Rectal smooth muscle tissue (tissue), 1 donor: Measurements from ENCODE around the gene UQCRC1.

Experiments
- H3K27ac ChIP-seq: one replicate; pipeline ENCODE4 v1.7.0; 2013; ENCODE audit warnings: low read depth, low read length, inconsistent platforms
- H3K27me3 ChIP-seq: one replicate; pipeline ENCODE4 v1.7.0; 2013; ENCODE audit warnings: low read length; ENCODE audit not compliant: control insufficient read depth, insufficient read depth
- H3K36me3 ChIP-seq: one replicate; pipeline ENCODE4 v1.7.0; 2013; ENCODE audit warnings: low read length; ENCODE audit not compliant: control insufficient read depth, insufficient read depth
- H3K4me1 ChIP-seq: one replicate; pipeline ENCODE4 v1.7.0; 2013; ENCODE audit warnings: low read length; ENCODE audit not compliant: control insufficient read depth, insufficient read depth
- H3K4me3 ChIP-seq: one replicate; pipeline ENCODE4 v1.7.0; 2013; ENCODE audit warnings: low read length
- H3K9ac ChIP-seq: one replicate; pipeline ENCODE4 v1.7.0; 2013; ENCODE audit warnings: low read length

Gene UQCRC1

GRCh38 chr3:48601622-48601994 lies 7.8 kb downstream of the UQCRC1 start:
- Histone ChIP-seq H3K36me3 (peaks cover 71% of the 10 kb centered on the region), H3K4me3 (no peak overlapping the region), H3K27ac (no peak overlapping the region), H3K9ac (no peak overlapping the region), H3K4me1 (peaks cover 15% of the 10 kb centered on the region), H3K27me3 (no peaks in the 10 kb centered on the region)

GRCh38 chr3:48600711-48601621 lies 8.5 kb downstream of the UQCRC1 start:
- H3K9ac ChIP-seq = no peak overlapping the region

GRCh38 chr3:48599509-48600285 lies 9.7 kb downstream of the UQCRC1 start:
- Histone ChIP-seq H3K9ac (no peak overlapping the region), H3K4me3 (no peak overlapping the region), H3K4me1 (peaks cover 19% of the 10 kb centered on the region), H3K27ac (peak overlapping the region; percentile 72), H3K36me3 (peaks cover 58% of the 10 kb centered on the region), H3K27me3 (no peaks in the 10 kb centered on the region)

More at GRCh38 chr3:48600711-48601621, 8.5 kb downstream of the UQCRC1 start:
- Histone ChIP-seq H3K27ac (no peak overlapping the region), H3K4me3 (no peak overlapping the region), H3K4me1 (peaks cover 15% of the 10 kb centered on the region), H3K27me3 (no peaks in the 10 kb centered on the region), H3K36me3 (peaks cover 71% of the 10 kb centered on the region)

GRCh38 chr3:48599077-48599501 lies 10.4 kb downstream of the UQCRC1 start:
- no peak overlapping the region for H3K9ac ChIP-seq
- H3K27me3 ChIP-seq = no peaks in the 10 kb centered on the region
- H3K4me1 ChIP-seq = peaks cover 22% of the 10 kb centered on the region
- peaks cover 52% of the 10 kb centered on the region for H3K36me3 ChIP-seq
- no peak overlapping the region for H3K4me3 ChIP-seq
- peak overlapping the region; percentile 72 for H3K27ac ChIP-seq

- peaks cover under 1% of the 10 kb centered on the region for H3K27me3 ChIP-seq
- H3K4me1 ChIP-seq = peaks cover 22% of the 10 kb centered on the region
- H3K27ac ChIP-seq = peak overlapping the region; percentile 72
- peaks cover 47% of the 10 kb centered on the region for H3K36me3 ChIP-seq
- H3K9ac ChIP-seq = no peak overlapping the region
- H3K4me3 ChIP-seq = no peak overlapping the region
Measured at GRCh38 chr3:48598323-48599076, 10.9 kb downstream of the UQCRC1 start.

GRCh38 chr3:48597408-48597800 lies 12.0 kb downstream of the UQCRC1 start:
- Histone ChIP-seq H3K9ac (no peak overlapping the region), H3K36me3 (peaks cover 36% of the 10 kb centered on the region), H3K4me3 (no peak overlapping the region), H3K27ac (peak overlapping the region; percentile 69), H3K4me1 (peaks cover 22% of the 10 kb centered on the region), H3K27me3 (peaks cover 4% of the 10 kb centered on the region)

GRCh38 chr3:48596676-48597407 lies 12.6 kb downstream of the UQCRC1 start:
- H3K27ac ChIP-seq = no peak overlapping the region
- H3K4me1 ChIP-seq = peaks cover 22% of the 10 kb centered on the region
- H3K9ac ChIP-seq = no peak overlapping the region
- H3K36me3 ChIP-seq = peaks cover 34% of the 10 kb centered on the region
- peaks cover 4% of the 10 kb centered on the region for H3K27me3 ChIP-seq
- no peak overlapping the region for H3K4me3 ChIP-seq

- Histone ChIP-seq H3K9ac (no peak overlapping the region), H3K27me3 (peaks cover 4% of the 10 kb centered on the region), H3K27ac (no peak overlapping the region), H3K4me1 (peaks cover 22% of the 10 kb centered on the region), H3K36me3 (peaks cover 28% of the 10 kb centered on the region), H3K4me3 (no peak overlapping the region)
Measured at GRCh38 chr3:48596157-48596556, 13.3 kb downstream of the UQCRC1 start.

GRCh38 chr3:48595526-48596121 lies 13.8 kb downstream of the UQCRC1 start:
- H3K36me3 ChIP-seq = peaks cover 23% of the 10 kb centered on the region
- no peak overlapping the region for H3K27ac ChIP-seq
- no peak overlapping the region for H3K4me3 ChIP-seq
- peaks cover 4% of the 10 kb centered on the region for H3K27me3 ChIP-seq
- peaks cover 22% of the 10 kb centered on the region for H3K4me1 ChIP-seq
- no peak overlapping the region for H3K9ac ChIP-seq

- Histone ChIP-seq H3K4me1 (peaks cover 22% of the 10 kb centered on the region), H3K27me3 (peaks cover 7% of the 10 kb centered on the region), H3K9ac (no peak within 1 kb of the TSS), H3K36me3 (peaks cover 18% of the 10 kb centered on the region), H3K4me3 (peak within 1 kb of the TSS; percentile 7), H3K27ac (no peak within 1 kb of the TSS)
Measured at GRCh38 chr3:48595075-48595525, 14.3 kb downstream of the UQCRC1 start, which contains the start of gene COL7A1. Gene COL7A1, minus strand, starts transcription at chr3:48595329. Its CDS starts 170 bp downstream, at chr3:48595159.

- peak overlapping the region; percentile 7 for H3K4me3 ChIP-seq
- H3K36me3 ChIP-seq = peaks cover 13% of the 10 kb centered on the region
- H3K9ac ChIP-seq = no peak overlapping the region
- no peak overlapping the region for H3K27ac ChIP-seq
- H3K27me3 ChIP-seq = peaks cover 7% of the 10 kb centered on the region
- H3K4me1 ChIP-seq = peaks cover 21% of the 10 kb centered on the region
Measured at GRCh38 chr3:48594417-48595049, 14.9 kb downstream of the UQCRC1 start.
